Stomach smooth muscle (tissue), 2 donors: ENCODE data around the gene ABCA7.

Source experiments
- H3K27ac ChIP-seq: one replicate; pipeline ENCODE4 v1.7.0; 2013; ENCODE audit warnings: mild to moderate bottlenecking, low read length, inconsistent platforms
- H3K27me3 ChIP-seq, 2 donors: one replicate each; pipeline ENCODE4 v1.7.0; 2013; ENCODE audit warnings: low read length in 2 of 2; ENCODE audit not compliant: insufficient read depth in 2 of 2, control insufficient read depth in 1 of 2
- H3K36me3 ChIP-seq, 2 donors: one replicate each; pipeline ENCODE4 v1.7.0; 2013; ENCODE audit warnings: low read length in 2 of 2; ENCODE audit not compliant: control insufficient read depth in 2 of 2, insufficient read depth in 2 of 2
- H3K4me1 ChIP-seq: one replicate; pipeline ENCODE4 v1.7.0; 2013; ENCODE audit warnings: low read length; ENCODE audit not compliant: control insufficient read depth, insufficient read depth
- H3K4me3 ChIP-seq, 2 donors: one replicate each; pipeline ENCODE4 v1.7.0; 2013; ENCODE audit warnings: low read length in 2 of 2
- H3K9ac ChIP-seq, 2 donors: one replicate each; pipeline ENCODE4 v1.7.0; 2013; ENCODE audit warnings: low read length in 2 of 2, mild to moderate bottlenecking in 1 of 2
- H3K9me3 ChIP-seq, 2 donors: one replicate each; pipeline ENCODE4 v1.7.0; 2013; ENCODE audit warnings: low read length in 2 of 2; ENCODE audit not compliant: control insufficient read depth in 2 of 2
- donor health status: healthy.
- donor health status: Pancreatic carcinoma.

Gene ABCA7

DNA sequence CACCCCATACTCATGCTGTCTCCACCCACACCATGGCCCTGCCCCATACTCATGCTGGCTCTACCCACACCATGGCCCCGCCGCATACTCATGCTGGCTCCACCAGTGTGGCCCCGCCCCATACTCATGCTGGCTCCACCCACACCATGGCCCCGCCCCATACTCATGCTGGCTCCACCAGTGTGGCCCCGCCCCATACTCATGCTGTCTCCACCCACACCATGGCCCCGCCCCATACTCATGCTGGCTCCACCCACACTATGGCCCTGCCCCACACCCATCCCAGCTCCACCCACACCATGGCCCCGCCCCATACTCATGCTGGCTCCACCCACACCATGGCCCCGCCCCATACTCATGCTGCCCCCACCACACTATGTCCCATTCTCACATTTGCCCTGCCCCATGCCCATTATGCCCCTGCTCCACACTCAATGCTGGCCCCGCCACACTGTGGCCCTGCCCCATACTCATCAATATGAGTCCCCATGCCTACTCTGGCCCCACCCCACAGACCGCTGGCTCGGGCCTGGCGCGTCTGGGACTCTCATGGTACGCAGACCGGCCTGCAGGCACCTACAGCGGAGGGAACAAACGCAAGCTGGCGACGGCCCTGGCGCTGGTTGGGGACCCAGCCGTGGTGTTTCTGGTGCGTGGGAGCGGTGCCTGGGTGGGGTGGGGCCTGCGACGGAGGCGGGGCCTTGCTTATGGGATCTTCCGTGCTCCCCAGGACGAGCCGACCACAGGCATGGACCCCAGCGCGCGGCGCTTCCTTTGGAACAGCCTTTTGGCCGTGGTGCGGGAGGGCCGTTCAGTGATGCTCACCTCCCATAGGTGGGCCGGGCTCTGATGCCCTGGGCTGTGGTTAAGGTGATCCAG lies 23.4 kb downstream of the ABCA7 start:
- no peak overlapping the region for H3K9ac ChIP-seq
- H3K4me1 ChIP-seq = peaks cover 21% of the 10 kb centered on the region
- H3K9me3 ChIP-seq = peaks cover 0 to 7% of the 10 kb centered on the region in 2 donors
- H3K27me3 ChIP-seq = peaks cover 26 to 41% of the 10 kb centered on the region in 2 donors
- no peak overlapping the region for H3K4me3 ChIP-seq
- H3K27ac ChIP-seq = no peak overlapping the region
- H3K36me3 ChIP-seq = no peaks in the 10 kb centered on the region

DNA sequence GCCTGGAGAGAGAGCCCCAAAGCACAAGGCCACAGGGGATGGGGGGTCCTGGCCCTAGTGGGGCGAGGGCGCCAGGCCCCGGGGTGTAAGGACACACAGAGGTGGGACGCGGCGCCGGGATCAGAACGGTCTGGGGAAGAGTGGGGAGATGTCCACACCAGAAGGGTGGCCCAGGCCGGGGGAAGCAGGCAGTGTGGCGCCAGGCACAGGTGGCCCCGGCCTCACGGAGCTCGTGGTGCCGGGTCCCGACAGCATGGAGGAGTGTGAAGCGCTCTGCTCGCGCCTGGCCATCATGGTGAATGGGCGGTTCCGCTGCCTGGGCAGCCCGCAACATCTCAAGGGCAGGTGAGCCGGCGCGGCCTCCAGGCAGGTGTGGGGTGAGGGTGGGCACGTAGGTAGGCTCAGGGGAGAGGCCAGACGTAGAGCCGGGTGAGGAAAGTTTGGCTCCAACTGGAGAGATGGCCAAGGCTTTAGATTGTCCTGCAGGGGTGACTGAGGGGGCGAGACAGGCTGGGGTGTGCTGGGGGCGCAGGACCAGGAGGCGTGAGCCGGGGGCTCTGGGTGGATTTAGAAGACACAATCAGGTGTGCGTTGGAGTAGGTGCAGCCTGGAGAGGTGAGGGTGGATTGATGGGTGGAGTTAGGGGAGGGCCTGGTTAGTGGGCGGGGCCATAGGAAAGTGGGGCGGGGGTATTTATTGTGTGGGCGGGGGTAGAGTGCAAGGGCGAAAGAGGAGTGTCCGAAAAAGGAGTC lies 24.2 kb downstream of the ABCA7 start:
- Histone ChIP-seq H3K36me3 (no peaks in the 10 kb centered on the region), H3K9ac (no peak overlapping the region), H3K4me1 (peaks cover 21% of the 10 kb centered on the region), H3K27ac (no peak overlapping the region), H3K4me3 (no peak overlapping the region), H3K27me3 (peaks cover 34 to 50% of the 10 kb centered on the region in 2 donors), H3K9me3 (no peaks in the 10 kb centered on the region)

DNA sequence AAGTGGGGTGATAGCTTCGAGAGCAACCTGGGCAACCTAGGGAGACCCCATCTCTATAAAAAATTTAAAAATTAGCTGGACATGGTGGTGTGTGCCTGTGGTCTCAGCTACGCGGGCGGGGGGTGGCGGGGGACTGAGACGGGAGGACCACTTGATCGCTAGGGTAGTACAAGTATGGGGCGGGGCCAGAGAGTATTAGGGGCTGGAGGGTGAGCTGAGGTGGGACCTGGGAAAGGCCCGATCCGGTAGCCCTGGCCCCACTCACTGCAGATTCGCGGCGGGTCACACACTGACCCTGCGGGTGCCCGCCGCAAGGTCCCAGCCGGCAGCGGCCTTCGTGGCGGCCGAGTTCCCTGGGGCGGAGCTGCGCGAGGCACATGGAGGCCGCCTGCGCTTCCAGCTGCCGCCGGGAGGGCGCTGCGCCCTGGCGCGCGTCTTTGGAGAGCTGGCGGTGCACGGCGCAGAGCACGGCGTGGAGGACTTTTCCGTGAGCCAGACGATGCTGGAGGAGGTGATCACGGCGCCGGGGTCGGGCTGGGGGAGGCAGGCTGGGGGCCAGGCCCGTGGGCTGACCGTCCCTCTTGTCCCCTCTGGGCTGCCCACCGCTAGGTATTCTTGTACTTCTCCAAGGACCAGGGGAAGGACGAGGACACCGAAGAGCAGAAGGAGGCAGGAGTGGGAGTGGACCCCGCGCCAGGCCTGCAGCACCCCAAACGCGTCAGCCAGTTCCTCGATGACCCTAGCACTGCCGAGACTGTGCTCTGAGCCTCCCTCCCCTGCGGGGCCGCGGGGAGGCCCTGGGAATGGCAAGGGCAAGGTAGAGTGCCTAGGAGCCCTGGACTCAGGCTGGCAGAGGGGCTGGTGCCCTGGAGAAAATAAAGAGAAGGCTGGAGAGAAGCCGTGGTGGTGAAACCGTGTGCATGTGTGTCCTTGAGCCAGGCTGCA lies 25.0 kb downstream of the ABCA7 start:
- H3K27ac ChIP-seq = no peak overlapping the region
- H3K9ac ChIP-seq = no peak overlapping the region
- H3K4me3 ChIP-seq = no peak overlapping the region
- H3K36me3 ChIP-seq = no peaks in the 10 kb centered on the region
- peaks cover 38 to 55% of the 10 kb centered on the region in 2 donors for H3K27me3 ChIP-seq
- H3K4me1 ChIP-seq = peaks cover 21% of the 10 kb centered on the region
- H3K9me3 ChIP-seq = no peaks in the 10 kb centered on the region

DNA sequence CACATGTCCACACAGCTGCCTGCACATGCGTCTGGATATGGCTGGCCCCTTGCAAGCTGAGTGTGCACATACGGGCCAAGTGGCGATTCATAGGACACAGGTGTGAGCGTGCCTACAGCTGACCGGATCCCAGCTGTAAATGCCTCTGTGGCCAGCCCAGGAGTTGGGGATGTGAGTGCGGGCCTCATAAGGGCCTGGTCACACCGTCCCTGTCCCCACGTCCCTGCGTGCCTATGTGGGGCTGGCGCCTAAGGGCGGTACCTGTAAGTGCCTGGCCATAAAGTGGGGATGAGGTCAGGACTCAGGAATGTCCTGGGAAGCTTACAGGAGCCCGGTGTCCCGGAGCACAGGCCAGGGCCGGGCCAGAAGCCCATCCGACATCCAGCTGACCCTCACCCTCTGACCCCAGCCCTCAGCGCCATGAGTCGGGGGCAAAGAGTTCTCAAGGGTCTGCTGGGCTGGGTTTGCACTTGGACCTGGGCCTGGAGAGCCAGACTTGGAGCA lies 25.8 kb downstream of the ABCA7 start:
- H3K27ac ChIP-seq = no peak overlapping the region
- no peaks in the 10 kb centered on the region for H3K36me3 ChIP-seq
- H3K4me3 ChIP-seq = no peak overlapping the region
- H3K4me1 ChIP-seq = peaks cover 21% of the 10 kb centered on the region
- no peak overlapping the region for H3K9ac ChIP-seq
- no peaks in the 10 kb centered on the region for H3K9me3 ChIP-seq
- H3K27me3 ChIP-seq = peaks cover 40 to 57% of the 10 kb centered on the region in 2 donors

DNA sequence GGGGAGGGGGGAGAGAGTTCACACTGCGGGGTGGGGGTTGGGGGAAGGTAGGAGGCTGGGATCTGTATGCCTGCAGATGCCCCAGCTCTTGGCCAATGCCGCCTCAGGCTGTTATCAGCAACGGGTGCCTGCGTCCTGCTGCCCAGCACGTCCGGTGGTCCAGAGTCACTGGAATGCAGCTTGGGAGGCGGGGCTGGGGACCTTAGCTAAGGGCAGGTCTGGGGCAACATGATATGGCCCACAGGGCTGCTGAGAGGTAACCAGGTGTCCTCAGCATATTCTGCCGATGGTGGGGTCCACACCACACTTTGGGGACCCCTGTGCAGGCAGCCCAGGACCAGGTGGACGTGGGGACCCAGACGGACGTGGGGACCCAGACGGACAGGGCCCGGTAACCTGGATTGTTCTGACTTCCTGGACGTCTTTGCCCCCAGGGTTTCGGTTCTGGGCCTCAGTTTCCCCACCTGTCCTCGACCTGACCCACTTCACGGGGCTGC lies 26.4 kb downstream of the ABCA7 start:
- Histone ChIP-seq H3K36me3 (no peaks in the 10 kb centered on the region), H3K9ac (no peak overlapping the region), H3K9me3 (no peaks in the 10 kb centered on the region), H3K4me1 (peaks cover 25% of the 10 kb centered on the region), H3K27me3 (peaks cover 43 to 63% of the 10 kb centered on the region in 2 donors), H3K4me3 (no peak overlapping the region), H3K27ac (no peak overlapping the region)

DNA sequence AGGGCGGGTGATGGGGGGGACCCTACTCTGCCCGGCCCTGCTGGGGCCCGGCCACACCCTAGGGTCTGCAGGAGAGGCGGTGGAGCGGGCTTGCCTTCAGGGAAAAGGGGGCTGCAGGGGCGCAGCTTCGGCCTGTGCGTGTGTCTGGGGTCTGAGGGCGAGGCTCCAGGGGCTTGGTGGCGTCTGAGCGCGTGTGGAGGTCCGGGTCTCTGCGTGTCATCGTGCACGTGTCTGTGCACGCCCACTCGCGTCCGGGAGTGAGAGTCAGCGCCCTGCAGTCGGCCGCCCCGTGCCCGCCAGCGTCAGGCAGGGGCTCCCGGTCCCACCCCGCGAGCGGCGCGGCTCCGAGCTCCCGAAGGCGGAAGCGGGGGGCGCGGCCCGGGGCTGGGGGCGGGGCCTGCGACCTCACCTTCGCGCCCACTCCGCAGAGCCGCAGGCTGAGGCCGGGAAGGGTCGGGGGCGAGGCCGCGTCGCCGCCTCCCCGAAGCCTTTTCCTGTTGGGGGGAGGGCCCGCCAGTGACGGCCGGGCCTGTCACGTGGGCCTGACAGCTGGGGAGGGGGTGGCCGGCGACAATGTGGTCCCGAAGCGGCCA lies 26.9 kb downstream of the ABCA7 start, which contains the start of gene ARHGAP45:
Gene ARHGAP45, plus strand, starts transcription at position 420 of the 593 bp plus-strand sequence. CDS start 239 bp downstream, outside the sequence.
- peak within 1 kb of the TSS in 1 of 2 donors; percentile 44 for H3K4me3 ChIP-seq
- H3K9ac ChIP-seq = no peak within 1 kb of the TSS
- no peaks in the 10 kb centered on the region for H3K36me3 ChIP-seq
- no peaks in the 10 kb centered on the region for H3K9me3 ChIP-seq
- H3K27ac ChIP-seq = no peak within 1 kb of the TSS
- peaks cover 30% of the 10 kb centered on the region for H3K4me1 ChIP-seq
- peaks cover 43 to 67% of the 10 kb centered on the region in 2 donors for H3K27me3 ChIP-seq

DNA sequence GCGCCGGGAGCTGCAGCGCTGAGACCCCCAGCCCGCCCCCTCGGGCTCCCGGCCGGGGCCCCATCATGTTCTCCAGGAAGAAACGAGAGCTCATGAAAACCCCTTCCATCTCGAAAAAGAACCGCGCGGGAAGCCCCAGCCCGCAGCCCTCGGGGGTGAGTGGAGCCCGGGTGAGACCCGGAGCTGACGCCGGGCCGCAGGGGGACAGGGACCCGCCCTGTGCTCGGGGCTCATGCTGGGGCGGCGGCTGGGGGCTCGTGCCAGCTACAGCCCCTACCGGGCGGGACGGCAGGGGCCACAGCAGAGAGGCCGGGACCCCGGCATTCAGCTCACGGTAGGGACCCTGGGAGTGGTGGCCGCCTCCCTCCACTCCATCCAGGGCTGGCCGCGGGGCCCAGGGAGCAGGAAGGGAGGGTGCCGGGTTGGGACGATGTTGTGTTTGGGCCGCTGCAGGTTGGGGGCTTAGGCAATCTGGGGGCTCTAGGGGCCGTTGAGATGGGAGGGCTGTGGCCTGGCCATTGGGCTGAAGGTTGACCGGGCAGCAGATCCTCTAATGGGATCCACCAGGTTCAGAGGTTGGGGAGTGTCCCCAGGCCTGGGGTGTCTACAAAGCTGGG lies 27.5 kb downstream of the ABCA7 start:
- Histone ChIP-seq H3K9ac (no peak overlapping the region), H3K4me3 (peak overlapping the region in 1 of 2 donors; percentile 44), H3K27me3 (peaks cover 45 to 73% of the 10 kb centered on the region in 2 donors), H3K4me1 (peaks cover 30% of the 10 kb centered on the region), H3K27ac (no peak overlapping the region), H3K9me3 (no peaks in the 10 kb centered on the region), H3K36me3 (no peaks in the 10 kb centered on the region)

DNA sequence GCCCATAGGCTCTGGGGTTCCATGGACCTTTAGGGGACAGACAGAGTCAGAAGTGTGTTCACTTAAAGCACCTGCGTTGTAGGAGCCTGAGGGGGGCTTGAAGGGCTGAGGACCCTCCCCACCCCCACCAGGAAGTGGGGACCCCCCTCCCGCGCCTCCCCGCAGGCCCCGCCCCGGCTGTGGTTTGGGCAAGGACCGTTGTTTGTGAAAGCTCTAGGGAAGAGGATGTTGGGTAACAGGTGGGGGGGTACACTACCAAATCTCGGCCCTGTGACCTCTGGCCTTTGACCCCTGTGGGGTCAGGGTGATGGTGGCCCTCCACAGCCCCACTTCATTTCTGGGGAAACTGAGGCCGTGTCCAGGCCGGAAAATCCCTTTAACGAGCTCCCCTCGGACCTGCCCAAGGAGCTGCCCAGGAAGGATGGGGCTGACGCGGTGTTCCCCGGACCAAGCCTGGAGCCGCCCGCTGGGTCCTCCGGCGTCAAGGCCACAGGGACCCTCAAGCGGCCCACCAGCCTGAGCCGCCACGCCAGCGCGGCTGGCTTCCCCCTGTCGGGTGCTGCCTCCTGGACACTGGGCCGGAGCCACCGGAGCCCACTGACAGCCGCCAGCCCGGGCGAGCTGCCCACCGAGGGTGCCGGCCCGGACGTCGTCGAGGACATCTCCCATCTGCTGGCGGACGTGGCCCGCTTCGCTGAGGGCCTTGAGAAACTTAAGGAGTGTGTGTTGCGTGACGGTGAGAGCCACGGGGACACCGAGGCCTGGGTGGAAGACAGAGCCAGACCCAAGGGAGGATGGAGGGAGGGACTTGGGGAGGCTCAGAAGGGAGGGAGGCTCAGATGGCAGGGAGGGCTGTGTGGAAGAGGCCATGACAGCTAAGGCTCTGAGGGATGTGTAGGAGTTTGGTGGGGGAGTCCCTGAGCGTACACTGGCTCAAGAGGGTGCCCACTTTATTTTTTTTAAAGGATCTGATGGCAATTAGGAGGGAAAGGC lies 28.4 kb downstream of the ABCA7 start:
- H3K4me3 ChIP-seq = no peak overlapping the region
- H3K9me3 ChIP-seq = no peaks in the 10 kb centered on the region
- no peak overlapping the region for H3K9ac ChIP-seq
- peaks cover 30% of the 10 kb centered on the region for H3K4me1 ChIP-seq
- no peaks in the 10 kb centered on the region for H3K36me3 ChIP-seq
- no peak overlapping the region for H3K27ac ChIP-seq
- peaks cover 47 to 79% of the 10 kb centered on the region in 2 donors for H3K27me3 ChIP-seq
